ENCODE data around the gene CCNDBP1.
"Not testable (repeated sequence)": the region's sequence is repeated elsewhere in the genome, so short reads cannot be mapped to it uniquely, and the experiment has no call there.

Gene CCNDBP1

GRCh38 chr15:43193710-43194109 is 8.5 kb downstream of the CCNDBP1 start:
- DNase-seq (ENCODE audit: low read depth in 4 of 4, low spot score in 1 of 4): no peak

- DNase-seq (ENCODE audit: low read depth in 4 of 4, low spot score in 1 of 4): no peak
Observed at GRCh38 chr15:43194795-43195194, 9.6 kb downstream of the CCNDBP1 start.

- no peak for DNase-seq (ENCODE audit: low read depth in 4 of 4, low spot score in 1 of 4)
Observed at GRCh38 chr15:43196760-43197548, 11.8 kb downstream of the CCNDBP1 start.

- DNase-seq (ENCODE audit: low read depth in 4 of 4, low spot score in 1 of 4): not testable (repeated sequence)
Observed at GRCh38 chr15:43197773-43198172, 12.6 kb downstream of the CCNDBP1 start.

- not testable (repeated sequence) for DNase-seq (ENCODE audit: low read depth in 4 of 4, low spot score in 1 of 4)
Observed at GRCh38 chr15:43198556-43198955, 13.4 kb downstream of the CCNDBP1 start.

GRCh38 chr15:43198992-43199391 is 13.8 kb downstream of the CCNDBP1 start:
- DNase-seq (ENCODE audit: low read depth in 4 of 4, low spot score in 1 of 4): no peak

- no peak for DNase-seq (ENCODE audit: low read depth in 4 of 4, low spot score in 1 of 4)
Observed at GRCh38 chr15:43199945-43200488, 14.8 kb downstream of the CCNDBP1 start.

GRCh38 chr15:43204016-43204901 is 19.1 kb downstream of the CCNDBP1 start:
- peak in 3 of 4 experiments; percentile 9 to 28 (median 10) for DNase-seq (ENCODE audit: low read depth in 4 of 4, low spot score in 1 of 4)

- DNase-seq (ENCODE audit: low read depth in 4 of 4, low spot score in 1 of 4): no peak
Observed at GRCh38 chr15:43206054-43206453, 20.9 kb downstream of the CCNDBP1 start.

- no peak for DNase-seq (ENCODE audit: low read depth in 4 of 4, low spot score in 1 of 4)
Observed at GRCh38 chr15:43207024-43207423, 21.8 kb downstream of the CCNDBP1 start.

- DNase-seq (ENCODE audit: low read depth in 4 of 4, low spot score in 1 of 4): no peak
Observed at GRCh38 chr15:43208052-43209002, 23.1 kb downstream of the CCNDBP1 start.

- DNase-seq (ENCODE audit: low read depth in 4 of 4, low spot score in 1 of 4): no peak
Observed at GRCh38 chr15:43209059-43209824, 24.0 kb downstream of the CCNDBP1 start.

- DNase-seq (ENCODE audit: low read depth in 4 of 4, low spot score in 1 of 4): no peak
Observed at GRCh38 chr15:43210172-43210745, 25.1 kb downstream of the CCNDBP1 start.

- no peak for DNase-seq (ENCODE audit: low read depth in 4 of 4, low spot score in 1 of 4)
Observed at GRCh38 chr15:43210807-43211206, 25.6 kb downstream of the CCNDBP1 start.

- DNase-seq (ENCODE audit: low read depth in 4 of 4, low spot score in 1 of 4): no peak
Observed at GRCh38 chr15:43211224-43211735, 26.1 kb downstream of the CCNDBP1 start.

- DNase-seq (ENCODE audit: low read depth in 4 of 4, low spot score in 1 of 4): no peak
Observed at GRCh38 chr15:43212299-43212698, 27.1 kb downstream of the CCNDBP1 start.

- DNase-seq (ENCODE audit: low read depth in 4 of 4, low spot score in 1 of 4): no peak
Observed at GRCh38 chr15:43212951-43213350, 27.7 kb downstream of the CCNDBP1 start.

- no peak for DNase-seq (ENCODE audit: low read depth in 4 of 4, low spot score in 1 of 4)
Observed at GRCh38 chr15:43213466-43213865, 28.3 kb downstream of the CCNDBP1 start.

- DNase-seq (ENCODE audit: low read depth in 4 of 4, low spot score in 1 of 4): no peak
Observed at GRCh38 chr15:43214169-43214568, 29.0 kb downstream of the CCNDBP1 start.
